MM.1S (cell line): ENCODE measurements around the gene DRG1.

Experiments
- DNase-seq: peaks from one replicate; pipeline ENCODE4 v3.0.0-alpha.2; 2015
- H2AFZ ChIP-seq: fragments of 300-600 bp; sonication (generic); 2 replicates; pipeline ENCODE4 v1.6.0; 2016; ENCODE audit warnings: antibody characterized with exemption, low read length
- H3F3A ChIP-seq: fragments of 300-600 bp; sonication (generic); 2 replicates; pipeline ENCODE4 v1.6.1; 2016; ENCODE audit warnings: mild to moderate bottlenecking, antibody characterized with exemption, low read length, moderate library complexity, mixed read lengths; ENCODE audit not compliant: insufficient read depth
- H3K27ac ChIP-seq: fragments of 300-600 bp; sonication (generic); 2 replicates; pipeline ENCODE4 v1.5.1; 2016; ENCODE audit warnings: mild to moderate bottlenecking, low read length
- H3K27me3 ChIP-seq: fragments of 300-600 bp; sonication (generic); replicated peaks from 2 replicates; pipeline ENCODE4 v1.6.0; 2016; ENCODE audit warnings: low read length; ENCODE audit not compliant: insufficient read depth
- H3K36me3 ChIP-seq: fragments of 300-600 bp; sonication (generic); replicated peaks from 2 replicates; pipeline ENCODE4 v1.6.1; 2016; ENCODE audit warnings: mild to moderate bottlenecking, low read length, mixed read lengths; ENCODE audit not compliant: insufficient read depth
- H3K4me1 ChIP-seq: fragments of 300-600 bp; sonication (generic); 2 replicates; pipeline ENCODE4 v1.6.1; 2016; ENCODE audit warnings: low read length, mixed read lengths
- H3K4me2 ChIP-seq: fragments of 300-600 bp; sonication (generic); 2 replicates; pipeline ENCODE4 v1.6.0; 2016; ENCODE audit warnings: low read depth, low read length
- H3K4me3 ChIP-seq: fragments of 300-600 bp; sonication (generic); 2 replicates; pipeline ENCODE4 v1.5.1; 2016; ENCODE audit warnings: low read length, mixed read lengths
- H3K79me2 ChIP-seq: fragments of 300-600 bp; sonication (generic); 2 replicates; pipeline ENCODE4 v1.6.1; 2016; ENCODE audit warnings: mixed run types, low read length, mixed read lengths
- H3K9ac ChIP-seq: fragments of 300-600 bp; sonication (generic); 2 replicates; pipeline ENCODE4 v1.6.1; 2016; ENCODE audit warnings: low read length, mixed read lengths
- H3K9me2 ChIP-seq: fragments of 300-600 bp; sonication (generic); replicated peaks from 2 replicates; pipeline ENCODE4 v1.6.1; 2016; ENCODE audit warnings: mild to moderate bottlenecking, low read length, mixed read lengths; ENCODE audit not compliant: insufficient read depth
- H3K9me3 ChIP-seq: fragments of 300-600 bp; sonication (generic); replicated peaks from 2 replicates; pipeline ENCODE4 v1.6.1; 2016; ENCODE audit warnings: mild to moderate bottlenecking, low read length, mixed read lengths; ENCODE audit not compliant: insufficient read depth
- H4K20me1 ChIP-seq: fragments of 300-600 bp; sonication (generic); 2 replicates; pipeline ENCODE4 v1.6.1; 2016; ENCODE audit warnings: mild to moderate bottlenecking, low read length, moderate library complexity, mixed read lengths; ENCODE audit not compliant: insufficient read depth
- CTCF ChIP-seq: fragments of 300-600 bp; sonication (generic); IDR thresholded peaks from 2 replicates; pipeline ENCODE4 v1.5.1; 2016; ENCODE audit warnings: antibody characterized with exemption, low read length, mixed read lengths
- EZH2 ChIP-seq: fragments of 300-600 bp; sonication (generic); optimal IDR thresholded peaks from 2 replicates; pipeline ENCODE3; 2017; ENCODE audit warnings: low read depth, mild to moderate bottlenecking, antibody characterized with exemption, low read length, mixed read lengths
- EZH2phosphoT487 ChIP-seq: fragments of 300-600 bp; sonication (generic); IDR thresholded peaks from 2 replicates; pipeline ENCODE4 v1.6.1; 2018; ENCODE audit warnings: antibody characterized with exemption, low read length

Gene DRG1

GRCh38 chr22:31354515-31354914 is 44.9 kb upstream of the DRG1 start:
- H3K36me3 ChIP-seq = no peaks in the 10 kb centered on the region
- TF ChIP-seq EZH2 (no peak), EZH2phosphoT487 (no peak), CTCF (no peak)
- H2AFZ ChIP-seq = no peak overlapping the region

GRCh38 chr22:31360029-31360428 is 39.4 kb upstream of the DRG1 start:
- Histone ChIP-seq H3K27ac (no peak overlapping the region), H3K36me3 (no peaks in the 10 kb centered on the region), H3K79me2 (no peaks in the 10 kb centered on the region), H3K4me1 (no peaks in the 10 kb centered on the region), H3K9me3 (no peaks in the 10 kb centered on the region), H4K20me1 (no peaks in the 10 kb centered on the region), H3K4me2 (no peak overlapping the region), H3F3A (no peaks in the 10 kb centered on the region), H3K9me2 (no peaks in the 10 kb centered on the region), H2AFZ (no peak overlapping the region), H3K9ac (no peak overlapping the region), H3K4me3 (no peak overlapping the region), H3K27me3 (no peaks in the 10 kb centered on the region)
- no peak for DNase-seq
- no peak for TF ChIP-seq EZH2phosphoT487
- TF ChIP-seq EZH2 = no peak
- TF ChIP-seq CTCF = no peak

More at GRCh38 chr22:31354515-31354914, 44.9 kb upstream of the DRG1 start:
- Histone ChIP-seq H3K79me2 (no peaks in the 10 kb centered on the region), H3K27me3 (no peaks in the 10 kb centered on the region), H3K4me3 (no peak overlapping the region), H3K9ac (no peak overlapping the region), H3K4me2 (no peak overlapping the region), H3F3A (no peaks in the 10 kb centered on the region), H3K9me3 (no peaks in the 10 kb centered on the region), H3K27ac (no peak overlapping the region), H3K4me1 (peaks cover 8% of the 10 kb centered on the region; the same call in 1 of the 2 replicates), H3K9me2 (no peaks in the 10 kb centered on the region), H4K20me1 (no peaks in the 10 kb centered on the region)
- DNase-seq = no peak

GRCh38 chr22:31361743-31362142 is 37.7 kb upstream of the DRG1 start:
- no peak for DNase-seq
- Histone ChIP-seq H3K9ac (no peak overlapping the region), H3F3A (no peaks in the 10 kb centered on the region), H3K27me3 (no peaks in the 10 kb centered on the region), H3K9me3 (no peaks in the 10 kb centered on the region), H4K20me1 (no peaks in the 10 kb centered on the region), H3K4me3 (no peak overlapping the region), H3K27ac (no peak overlapping the region), H3K36me3 (no peaks in the 10 kb centered on the region), H3K4me2 (no peak overlapping the region), H3K4me1 (no peaks in the 10 kb centered on the region), H2AFZ (no peak overlapping the region), H3K79me2 (no peaks in the 10 kb centered on the region), H3K9me2 (no peaks in the 10 kb centered on the region)
- TF ChIP-seq EZH2 (no peak), CTCF (no peak), EZH2phosphoT487 (no peak)
